ENCODE measurements around the gene IGSF21.

The IGSF21 gene

GRCh38 chr1:18290740-18291412, 183.3 kb downstream of the IGSF21 start:
- H3K9me3 ChIP-seq (ENCODE audit: insufficient read depth, low read length): no peaks in the 10 kb centered on the region
- H3K27me3 ChIP-seq (ENCODE audit: insufficient read depth, insufficient read length): no peaks in the 10 kb centered on the region
- H3K4me3 ChIP-seq (ENCODE audit: insufficient read length, low read depth): no peak overlapping the region
- no peak for DNase-seq (ENCODE audit: low read depth, low spot score)
- H3K9ac ChIP-seq (ENCODE audit: insufficient read length, low read depth): peak overlapping the region; percentile 64
- peaks cover 27% of the 10 kb centered on the region for H3K4me1 ChIP-seq (ENCODE audit: insufficient read depth, insufficient read length)
- no peaks in the 10 kb centered on the region for H3K36me3 ChIP-seq (ENCODE audit: insufficient read depth, insufficient read length, low read length)
- no peak for TF ChIP-seq YY1 (IDR thresholded peaks at IDR 0.05; ENCODE audit: insufficient read depth, insufficient read length)
- no peak for TF ChIP-seq SUZ12 (IDR thresholded peaks at IDR 0.05; ENCODE audit: extremely low read depth, insufficient read depth, insufficient read length)
- TF ChIP-seq ZNF274 (IDR thresholded peaks at IDR 0.05; ENCODE audit: low read depth, low read length): no peak

GRCh38 chr1:18292531-18292930, 184.9 kb downstream of the IGSF21 start:
- no peak overlapping the region for H3K4me3 ChIP-seq (ENCODE audit: insufficient read length, low read depth)
- DNase-seq (ENCODE audit: low read depth, low spot score): no peak
- H3K9ac ChIP-seq (ENCODE audit: insufficient read length, low read depth): peak overlapping the region; percentile 17
- H3K27me3 ChIP-seq (ENCODE audit: insufficient read depth, insufficient read length): no peaks in the 10 kb centered on the region
- TF ChIP-seq ZNF274 (IDR thresholded peaks at IDR 0.05; ENCODE audit: low read depth, low read length) (no peak), YY1 (IDR thresholded peaks at IDR 0.05; ENCODE audit: insufficient read depth, insufficient read length) (no peak), SUZ12 (IDR thresholded peaks at IDR 0.05; ENCODE audit: extremely low read depth, insufficient read depth, insufficient read length) (no peak)
- peaks cover 8% of the 10 kb centered on the region; the same call in 1 of the 2 replicates for H3K9me3 ChIP-seq (ENCODE audit: insufficient read depth, low read length)
- H3K36me3 ChIP-seq (ENCODE audit: insufficient read depth, insufficient read length, low read length): no peaks in the 10 kb centered on the region
- peaks cover 27% of the 10 kb centered on the region for H3K4me1 ChIP-seq (ENCODE audit: insufficient read depth, insufficient read length)

- H3K27me3 ChIP-seq (ENCODE audit: insufficient read depth, insufficient read length): no peaks in the 10 kb centered on the region
- H3K4me1 ChIP-seq (ENCODE audit: insufficient read depth, insufficient read length): peaks cover 27% of the 10 kb centered on the region
- no peak for DNase-seq (ENCODE audit: low read depth, low spot score)
- H3K9ac ChIP-seq (ENCODE audit: insufficient read length, low read depth): no peak overlapping the region
- TF ChIP-seq SUZ12 (IDR thresholded peaks at IDR 0.05; ENCODE audit: extremely low read depth, insufficient read depth, insufficient read length) (no peak), ZNF274 (IDR thresholded peaks at IDR 0.05; ENCODE audit: low read depth, low read length) (no peak), YY1 (IDR thresholded peaks at IDR 0.05; ENCODE audit: insufficient read depth, insufficient read length) (no peak)
- H3K4me3 ChIP-seq (ENCODE audit: insufficient read length, low read depth): no peak overlapping the region
- no peaks in the 10 kb centered on the region for H3K36me3 ChIP-seq (ENCODE audit: insufficient read depth, insufficient read length, low read length)
- peaks cover 13% of the 10 kb centered on the region; the same call in 1 of the 2 replicates for H3K9me3 ChIP-seq (ENCODE audit: insufficient read depth, low read length)
Observed at GRCh38 chr1:18293291-18293690, 185.7 kb downstream of the IGSF21 start.

GRCh38 chr1:18294437-18295176, 187.0 kb downstream of the IGSF21 start:
- DNase-seq (ENCODE audit: low read depth, low spot score): peak; percentile 77
- peaks cover 13% of the 10 kb centered on the region; the same call in 1 of the 2 replicates for H3K9me3 ChIP-seq (ENCODE audit: insufficient read depth, low read length)
- H3K27me3 ChIP-seq (ENCODE audit: insufficient read depth, insufficient read length): no peaks in the 10 kb centered on the region
- no peak overlapping the region for H3K9ac ChIP-seq (ENCODE audit: insufficient read length, low read depth)
- H3K36me3 ChIP-seq (ENCODE audit: insufficient read depth, insufficient read length, low read length): no peaks in the 10 kb centered on the region
- TF ChIP-seq ZNF274 (IDR thresholded peaks at IDR 0.05; ENCODE audit: low read depth, low read length) (no peak), SUZ12 (IDR thresholded peaks at IDR 0.05; ENCODE audit: extremely low read depth, insufficient read depth, insufficient read length) (no peak), YY1 (IDR thresholded peaks at IDR 0.05; ENCODE audit: insufficient read depth, insufficient read length) (no peak)
- peaks cover 26% of the 10 kb centered on the region for H3K4me1 ChIP-seq (ENCODE audit: insufficient read depth, insufficient read length)
- H3K4me3 ChIP-seq (ENCODE audit: insufficient read length, low read depth): no peak overlapping the region

GRCh38 chr1:18297896-18298648, 190.5 kb downstream of the IGSF21 start:
- Histone ChIP-seq H3K4me3 (ENCODE audit: insufficient read length, low read depth) (no peak overlapping the region), H3K9ac (ENCODE audit: insufficient read length, low read depth) (no peak overlapping the region), H3K4me1 (ENCODE audit: insufficient read depth, insufficient read length) (peaks cover 10% of the 10 kb centered on the region), H3K9me3 (ENCODE audit: insufficient read depth, low read length) (peaks cover 13% of the 10 kb centered on the region; the same call in 1 of the 2 replicates), H3K36me3 (ENCODE audit: insufficient read depth, insufficient read length, low read length) (no peaks in the 10 kb centered on the region), H3K27me3 (ENCODE audit: insufficient read depth, insufficient read length) (no peaks in the 10 kb centered on the region)
- peak; percentile 50 for DNase-seq (ENCODE audit: low read depth, low spot score)
- TF ChIP-seq YY1 (IDR thresholded peaks at IDR 0.05; ENCODE audit: insufficient read depth, insufficient read length): no peak
- no peak for TF ChIP-seq SUZ12 (IDR thresholded peaks at IDR 0.05; ENCODE audit: extremely low read depth, insufficient read depth, insufficient read length)
- TF ChIP-seq ZNF274 (IDR thresholded peaks at IDR 0.05; ENCODE audit: low read depth, low read length): no peak

- no peaks in the 10 kb centered on the region for H3K27me3 ChIP-seq (ENCODE audit: insufficient read depth, insufficient read length)
- H3K4me1 ChIP-seq (ENCODE audit: insufficient read depth, insufficient read length): peaks cover 8% of the 10 kb centered on the region
- H3K9ac ChIP-seq (ENCODE audit: insufficient read length, low read depth): no peak overlapping the region
- H3K4me3 ChIP-seq (ENCODE audit: insufficient read length, low read depth): no peak overlapping the region
- DNase-seq (ENCODE audit: low read depth, low spot score): no peak
- no peak for TF ChIP-seq ZNF274 (IDR thresholded peaks at IDR 0.05; ENCODE audit: low read depth, low read length)
- no peak for TF ChIP-seq YY1 (IDR thresholded peaks at IDR 0.05; ENCODE audit: insufficient read depth, insufficient read length)
- TF ChIP-seq SUZ12 (IDR thresholded peaks at IDR 0.05; ENCODE audit: extremely low read depth, insufficient read depth, insufficient read length): no peak
- no peaks in the 10 kb centered on the region for H3K36me3 ChIP-seq (ENCODE audit: insufficient read depth, insufficient read length, low read length)
- peaks cover 13% of the 10 kb centered on the region; the same call in 1 of the 2 replicates for H3K9me3 ChIP-seq (ENCODE audit: insufficient read depth, low read length)
Observed at GRCh38 chr1:18299441-18300338, 192.1 kb downstream of the IGSF21 start.
